RWPE2 (cell line): Measurements from ENCODE around the gene PTGER1.

Experiments
- ATAC-seq: fragments of 200-7000 bp; cut with Tn5 transposase; 3 replicates; pipeline ENCODE4 v1.9.1; 2021; ENCODE audit warnings: low read depth
- DNase-seq: peaks from one replicate; pipeline ENCODE4 v3.0.0-alpha.2; 2020; ENCODE audit warnings: low spot score
- H3K27ac ChIP-seq: fragments of 450-650 bp; 2 replicates; pipeline ENCODE4 v1.5.1; 2017; ENCODE audit warnings: mild to moderate bottlenecking; ENCODE audit not compliant: poor library complexity, severe bottlenecking
- H3K27me3 ChIP-seq: fragments of 250-450 bp; sonication (Bioruptor Pico); 2 replicates; pipeline ENCODE4 v1.5.1; 2021; ENCODE audit warnings: mild to moderate bottlenecking, moderate library complexity; ENCODE audit not compliant: insufficient read depth, poor library complexity, severe bottlenecking
- H3K36me3 ChIP-seq: fragments of 250-450 bp; sonication (Bioruptor Pico); 2 replicates; pipeline ENCODE4 v1.5.1; 2020; ENCODE audit warnings: low read depth, mild to moderate bottlenecking, moderate library complexity
- H3K4me1 ChIP-seq: fragments of 250-450 bp; sonication (Bioruptor Pico); 2 replicates; pipeline ENCODE4 v1.5.1; 2021; ENCODE audit warnings: mild to moderate bottlenecking, moderate library complexity; ENCODE audit not compliant: insufficient read depth, poor library complexity, severe bottlenecking
- H3K4me3 ChIP-seq: fragments of 250-450 bp; sonication (Bioruptor Pico); 2 replicates; pipeline ENCODE4 v1.5.1; 2021; ENCODE audit warnings: mild to moderate bottlenecking, moderate library complexity; ENCODE audit not compliant: severe bottlenecking
- H3K9me3 ChIP-seq: fragments of 250-450 bp; sonication (Bioruptor Pico); 2 replicates; pipeline ENCODE4 v1.5.1; 2021; ENCODE audit warnings: mild to moderate bottlenecking, moderate library complexity; ENCODE audit not compliant: severe bottlenecking
- TF ChIP-seq, protein P1 (sequence below): fragments of 450-650 bp; IDR thresholded peaks from one replicate; pipeline ENCODE4 v1.5.1; 2017; ENCODE audit warnings: mild to moderate bottlenecking, moderate library complexity; ENCODE audit not compliant: poor library complexity, severe bottlenecking

Gene PTGER1

DNA sequence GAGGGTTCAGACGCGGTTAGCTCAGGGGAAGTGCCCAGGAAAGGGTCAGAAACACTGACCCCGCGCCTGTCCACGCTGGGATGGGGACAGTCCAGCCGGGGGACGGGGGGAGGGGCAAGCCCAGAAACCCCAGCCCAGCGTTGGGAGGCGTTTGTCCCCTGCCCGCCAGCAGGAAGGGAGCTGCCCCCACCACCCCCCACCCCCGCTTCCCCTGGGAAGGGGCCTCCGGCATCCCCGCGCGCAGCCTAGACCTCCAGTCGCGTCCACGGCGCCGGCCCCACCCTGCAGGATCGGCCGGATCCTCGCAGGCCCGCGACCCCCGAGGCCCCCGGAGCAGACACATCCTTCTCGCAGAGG, 20.5 kb upstream of the PTGER1 start:
- peaks cover 38% of the 10 kb centered on the region for H3K36me3 ChIP-seq
- TF ChIP-seq, protein P1, sequence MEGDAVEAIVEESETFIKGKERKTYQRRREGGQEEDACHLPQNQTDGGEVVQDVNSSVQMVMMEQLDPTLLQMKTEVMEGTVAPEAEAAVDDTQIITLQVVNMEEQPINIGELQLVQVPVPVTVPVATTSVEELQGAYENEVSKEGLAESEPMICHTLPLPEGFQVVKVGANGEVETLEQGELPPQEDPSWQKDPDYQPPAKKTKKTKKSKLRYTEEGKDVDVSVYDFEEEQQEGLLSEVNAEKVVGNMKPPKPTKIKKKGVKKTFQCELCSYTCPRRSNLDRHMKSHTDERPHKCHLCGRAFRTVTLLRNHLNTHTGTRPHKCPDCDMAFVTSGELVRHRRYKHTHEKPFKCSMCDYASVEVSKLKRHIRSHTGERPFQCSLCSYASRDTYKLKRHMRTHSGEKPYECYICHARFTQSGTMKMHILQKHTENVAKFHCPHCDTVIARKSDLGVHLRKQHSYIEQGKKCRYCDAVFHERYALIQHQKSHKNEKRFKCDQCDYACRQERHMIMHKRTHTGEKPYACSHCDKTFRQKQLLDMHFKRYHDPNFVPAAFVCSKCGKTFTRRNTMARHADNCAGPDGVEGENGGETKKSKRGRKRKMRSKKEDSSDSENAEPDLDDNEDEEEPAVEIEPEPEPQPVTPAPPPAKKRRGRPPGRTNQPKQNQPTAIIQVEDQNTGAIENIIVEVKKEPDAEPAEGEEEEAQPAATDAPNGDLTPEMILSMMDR: no peak
- peak overlapping the region; percentile 55 for H3K4me3 ChIP-seq
- H3K27me3 ChIP-seq: no peaks in the 10 kb centered on the region
- H3K4me1 ChIP-seq: peaks cover 20% of the 10 kb centered on the region
- no peaks in the 10 kb centered on the region for H3K9me3 ChIP-seq
- H3K27ac ChIP-seq: peak overlapping the region; percentile 80
- ATAC-seq: no peak
- DNase-seq: no peak

DNA sequence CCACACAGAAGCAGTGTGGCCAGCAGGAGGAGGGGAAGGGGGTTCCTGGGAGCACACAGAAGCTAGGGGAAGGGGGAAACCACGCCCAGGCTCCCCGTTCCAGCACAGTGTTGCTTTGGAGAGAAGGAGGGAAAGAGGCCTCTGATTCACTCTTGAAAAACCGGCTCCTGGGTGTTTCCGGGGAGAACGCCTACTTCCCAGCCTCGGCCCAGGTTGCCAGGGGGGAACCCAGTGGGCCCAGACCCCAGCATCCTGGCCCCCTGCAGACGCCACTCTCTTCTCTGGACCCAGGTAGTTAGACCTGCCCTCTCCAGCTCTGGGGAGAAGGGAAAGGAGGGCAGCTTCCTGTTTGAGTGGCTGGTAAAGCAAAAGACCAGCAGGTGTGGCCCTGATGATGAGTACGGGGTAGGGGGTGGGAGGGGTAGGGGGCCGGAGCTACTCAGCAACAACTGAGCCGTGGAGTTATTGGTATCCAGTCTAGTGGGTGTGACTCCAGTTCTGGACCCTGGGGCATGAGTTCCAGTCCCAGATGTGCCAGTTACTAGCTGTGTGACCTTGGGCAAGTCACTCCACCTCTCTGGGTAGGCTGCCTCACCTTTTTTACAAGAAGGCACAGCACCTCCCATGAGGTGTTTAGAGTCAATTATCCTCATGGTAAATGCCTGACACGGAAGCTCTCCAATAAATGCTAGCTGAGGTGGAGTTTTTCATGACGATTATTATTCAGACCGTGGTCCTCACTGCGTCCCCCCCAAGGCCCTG, 19.9 kb upstream of the PTGER1 start:
- TF ChIP-seq, protein P1: no peak
- ATAC-seq (peak; percentile 20; the same call in 2 of the 3 replicates), DNase-seq (no peak)
- Histone ChIP-seq H3K9me3 (no peaks in the 10 kb centered on the region), H3K4me3 (peak overlapping the region; percentile 55), H3K27ac (peak overlapping the region; percentile 80), H3K4me1 (peaks cover 20% of the 10 kb centered on the region), H3K36me3 (peaks cover 44% of the 10 kb centered on the region), H3K27me3 (no peaks in the 10 kb centered on the region)

DNA sequence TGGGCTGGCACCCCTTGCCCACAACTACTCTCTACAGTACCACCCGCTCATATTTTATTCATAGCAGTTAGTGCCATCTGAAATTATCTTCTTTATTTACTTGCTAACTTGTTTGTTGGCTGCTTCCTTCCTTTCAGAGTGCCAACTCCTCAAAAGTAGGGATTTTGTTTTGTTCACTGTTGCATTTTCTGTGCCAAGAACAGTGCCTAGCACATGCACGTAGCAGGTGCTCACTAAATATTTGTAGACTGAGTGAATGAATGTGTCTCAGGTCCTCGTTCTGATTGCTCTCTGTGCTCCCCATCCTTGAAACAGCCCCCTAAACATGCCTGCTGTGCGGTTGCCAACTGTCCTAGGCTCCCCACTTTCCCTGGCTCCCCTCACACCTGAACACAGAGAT, 19.3 kb upstream of the PTGER1 start:
- peak overlapping the region; percentile 55 for H3K4me3 ChIP-seq
- no peaks in the 10 kb centered on the region for H3K27me3 ChIP-seq
- peaks cover 51% of the 10 kb centered on the region for H3K36me3 ChIP-seq
- H3K27ac ChIP-seq: peak overlapping the region; percentile 80
- H3K9me3 ChIP-seq: no peaks in the 10 kb centered on the region
- DNase-seq: no peak
- H3K4me1 ChIP-seq: peaks cover 20% of the 10 kb centered on the region
- ATAC-seq: no peak
- TF ChIP-seq, protein P1: no peak

DNA sequence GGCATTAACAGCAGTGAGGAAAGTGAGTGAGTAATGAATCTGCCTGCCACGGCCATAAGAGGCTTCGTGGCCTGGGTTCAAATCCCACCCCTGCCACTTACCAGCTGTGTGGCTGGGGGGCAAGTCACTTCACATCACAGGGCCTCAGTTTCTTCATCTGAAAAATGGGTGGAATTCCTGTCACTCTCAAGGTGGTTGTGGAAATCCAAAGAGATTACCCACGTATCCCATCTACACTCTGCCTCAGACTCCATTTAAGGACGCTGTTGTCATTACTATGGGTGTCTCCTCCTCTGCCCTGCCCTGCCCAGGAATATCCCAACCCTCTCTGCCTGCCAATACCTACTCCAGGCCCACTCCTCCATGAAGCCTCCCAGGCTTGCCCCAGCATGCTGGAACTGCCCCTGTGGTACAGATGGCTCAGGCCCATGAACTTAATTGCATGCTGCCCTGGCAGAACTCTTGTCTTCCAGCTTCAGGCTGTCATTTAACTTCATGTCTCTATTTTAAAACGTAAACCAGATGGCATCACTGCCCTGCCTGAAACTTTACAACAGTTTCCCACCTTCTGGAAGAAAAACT, 17.7 kb upstream of the PTGER1 start:
- Histone ChIP-seq H3K27me3 (no peaks in the 10 kb centered on the region), H3K27ac (no peak overlapping the region), H3K4me3 (no peak overlapping the region), H3K9me3 (no peaks in the 10 kb centered on the region), H3K4me1 (peaks cover 20% of the 10 kb centered on the region), H3K36me3 (peaks cover 62% of the 10 kb centered on the region)
- DNase-seq (no peak), ATAC-seq (no peak)
- TF ChIP-seq, protein P1: no peak
